ENCODE measurements around the gene SPAG4.
A peak's percentile ranks its signal among the peaks of the same experiment; 100 is the strongest.

The SPAG4 gene

GRCh38 chr20:35661053-35661452, 45.4 kb downstream of the SPAG4 start:
- Histone ChIP-seq H4K20me1 (ENCODE audit: insufficient read depth, low read length, poor library complexity, severe bottlenecking) (peaks cover 84% of the 10 kb centered on the region), H3K9ac (ENCODE audit: low read depth, low read length, poor library complexity, severe bottlenecking) (peak overlapping the region; percentile 98), H3F3A (ENCODE audit: low read depth) (no peaks in the 10 kb centered on the region), H3K4me3 (ENCODE audit: low read length, poor library complexity, severe bottlenecking) (peak overlapping the region; percentile 98), H3K79me2 (ENCODE audit: insufficient read depth, low read length) (peaks cover 88% of the 10 kb centered on the region), H3K36me3 (ENCODE audit: insufficient read depth, low read length) (peaks cover 7% of the 10 kb centered on the region; the same call in 1 of the 2 replicates), H3K9me2 (replicated peaks; ENCODE audit: low read depth, low read length) (no peaks in the 10 kb centered on the region), H3K9me3 (ENCODE audit: insufficient read depth, low read depth, low read length) (no peaks in the 10 kb centered on the region), H3K27me3 (ENCODE audit: insufficient read depth, low read length, poor library complexity, severe bottlenecking) (no peaks in the 10 kb centered on the region), H2AFZ (ENCODE audit: low read length) (no peak overlapping the region), H3K4me2 (ENCODE audit: low read depth, low read length, poor library complexity, severe bottlenecking) (peak overlapping the region; percentile 98), H3K4me1 (ENCODE audit: insufficient read depth, low read length, poor library complexity, severe bottlenecking) (peaks cover 54% of the 10 kb centered on the region)
- TF ChIP-seq CTCF (conservative IDR thresholded peaks at IDR 0.05; ENCODE audit: low read length) = no peak
- TF ChIP-seq EZH2phosphoT487 (IDR thresholded peaks at IDR 0.05; ENCODE audit: borderline replicate concordance) = no peak

- no peak for TF ChIP-seq CTCF (conservative IDR thresholded peaks at IDR 0.05; ENCODE audit: low read length)
- TF ChIP-seq EZH2phosphoT487 (IDR thresholded peaks at IDR 0.05; ENCODE audit: borderline replicate concordance) = no peak
- Histone ChIP-seq H3F3A (ENCODE audit: low read depth) (no peaks in the 10 kb centered on the region), H4K20me1 (ENCODE audit: insufficient read depth, low read length, poor library complexity, severe bottlenecking) (peaks cover 76% of the 10 kb centered on the region), H2AFZ (ENCODE audit: low read length) (no peak overlapping the region), H3K9me3 (ENCODE audit: insufficient read depth, low read depth, low read length) (no peaks in the 10 kb centered on the region), H3K36me3 (ENCODE audit: insufficient read depth, low read length) (no peaks in the 10 kb centered on the region), H3K9ac (ENCODE audit: low read depth, low read length, poor library complexity, severe bottlenecking) (peak overlapping the region; percentile 98), H3K9me2 (replicated peaks; ENCODE audit: low read depth, low read length) (no peaks in the 10 kb centered on the region), H3K4me1 (ENCODE audit: insufficient read depth, low read length, poor library complexity, severe bottlenecking) (peaks cover 47% of the 10 kb centered on the region), H3K27me3 (ENCODE audit: insufficient read depth, low read length, poor library complexity, severe bottlenecking) (no peaks in the 10 kb centered on the region), H3K4me2 (ENCODE audit: low read depth, low read length, poor library complexity, severe bottlenecking) (peak overlapping the region; percentile 98), H3K79me2 (ENCODE audit: insufficient read depth, low read length) (peaks cover 80% of the 10 kb centered on the region), H3K4me3 (ENCODE audit: low read length, poor library complexity, severe bottlenecking) (peak overlapping the region; percentile 98)
Observed at GRCh38 chr20:35661908-35662307, 46.3 kb downstream of the SPAG4 start.

GRCh38 chr20:35662551-35662950, 46.9 kb downstream of the SPAG4 start:
- Histone ChIP-seq H3K4me3 (ENCODE audit: low read length, poor library complexity, severe bottlenecking) (peak overlapping the region; percentile 98), H3K9ac (ENCODE audit: low read depth, low read length, poor library complexity, severe bottlenecking) (peak overlapping the region; percentile 98)

More at GRCh38 chr20:35662551-35662950, 46.9 kb downstream of the SPAG4 start:
- TF ChIP-seq CTCF (conservative IDR thresholded peaks at IDR 0.05; ENCODE audit: low read length) (no peak), EZH2phosphoT487 (IDR thresholded peaks at IDR 0.05; ENCODE audit: borderline replicate concordance) (no peak)
- H3K4me2 ChIP-seq (ENCODE audit: low read depth, low read length, poor library complexity, severe bottlenecking) = peak overlapping the region; percentile 98
- H2AFZ ChIP-seq (ENCODE audit: low read length) = no peak overlapping the region
- no peaks in the 10 kb centered on the region for H3K9me3 ChIP-seq (ENCODE audit: insufficient read depth, low read depth, low read length)
- peaks cover 69% of the 10 kb centered on the region for H4K20me1 ChIP-seq (ENCODE audit: insufficient read depth, low read length, poor library complexity, severe bottlenecking)
- H3K9me2 ChIP-seq (replicated peaks; ENCODE audit: low read depth, low read length) = no peaks in the 10 kb centered on the region
- no peaks in the 10 kb centered on the region for H3K36me3 ChIP-seq (ENCODE audit: insufficient read depth, low read length)
- peaks cover 41% of the 10 kb centered on the region for H3K4me1 ChIP-seq (ENCODE audit: insufficient read depth, low read length, poor library complexity, severe bottlenecking)
- H3F3A ChIP-seq (ENCODE audit: low read depth) = no peaks in the 10 kb centered on the region
- H3K79me2 ChIP-seq (ENCODE audit: insufficient read depth, low read length) = peaks cover 73% of the 10 kb centered on the region
- no peaks in the 10 kb centered on the region for H3K27me3 ChIP-seq (ENCODE audit: insufficient read depth, low read length, poor library complexity, severe bottlenecking)
